ENCODE measurements around the gene FOXC1. TPM values are rescaled to one million over a fixed set of nuclear protein-coding genes. Genes with fewer than 3 reads are reported as not detected.

The FOXC1 gene
- polyA plus RNA-seq, 5 donors: 0.68 to 0.93 (median 0.81) TPM

- no peak for DNase-seq
Measured at GRCh38 chr6:1639430-1639829, 29.7 kb downstream of the FOXC1 start.

- no peak for DNase-seq
Measured at GRCh38 chr6:1640476-1640875, 30.8 kb downstream of the FOXC1 start.

- DNase-seq: no peak
Measured at GRCh38 chr6:1641343-1641885, 31.7 kb downstream of the FOXC1 start.

- DNase-seq: no peak
Measured at GRCh38 chr6:1643111-1643510, 33.4 kb downstream of the FOXC1 start.

GRCh38 chr6:1643830-1644445 is 34.2 kb downstream of the FOXC1 start:
- no peak for DNase-seq

GRCh38 chr6:1644516-1645060 is 34.9 kb downstream of the FOXC1 start:
- no peak for DNase-seq

- no peak for DNase-seq
Measured at GRCh38 chr6:1645466-1646185, 35.9 kb downstream of the FOXC1 start.

GRCh38 chr6:1651362-1651761 is 41.6 kb downstream of the FOXC1 start:
- no peak for DNase-seq

- no peak for DNase-seq
Measured at GRCh38 chr6:1652842-1653241, 43.1 kb downstream of the FOXC1 start.

GRCh38 chr6:1654054-1654453 is 44.3 kb downstream of the FOXC1 start:
- DNase-seq: no peak

GRCh38 chr6:1657116-1657770 is 47.5 kb downstream of the FOXC1 start:
- DNase-seq: no peak

- no peak for DNase-seq
Measured at GRCh38 chr6:1657771-1658165, 48.1 kb downstream of the FOXC1 start.

GRCh38 chr6:1658212-1659005 is 48.7 kb downstream of the FOXC1 start:
- no peak for DNase-seq

GRCh38 chr6:1659816-1660215 is 50.1 kb downstream of the FOXC1 start:
- DNase-seq: no peak

GRCh38 chr6:1662534-1662933 is 52.8 kb downstream of the FOXC1 start:
- no peak for DNase-seq

Other genes starting within 250 kb of the FOXC1 start
- 10 to 100 TPM; 56.7 to 78.3 (median 62.7) TPM for gene FOXF2, start 220.3 kb upstream of the FOXC1 start, polyA plus RNA-seq (ENCODE audit: insufficient read depth in 1 of 5, insufficient read length in 5 of 5, low replicate concordance in 1 of 5)